ENCODE results near the gene C11orf86. TPM values are rescaled to one million over a fixed set of nuclear protein-coding genes. Genes with fewer than 3 reads are reported as not detected.

Gene C11orf86
- total and polyA plus RNA-seq, 2 donors (not counting 3 experiments of a cell fraction or from before 2014, with no cell fraction given) = not detected

DNA sequence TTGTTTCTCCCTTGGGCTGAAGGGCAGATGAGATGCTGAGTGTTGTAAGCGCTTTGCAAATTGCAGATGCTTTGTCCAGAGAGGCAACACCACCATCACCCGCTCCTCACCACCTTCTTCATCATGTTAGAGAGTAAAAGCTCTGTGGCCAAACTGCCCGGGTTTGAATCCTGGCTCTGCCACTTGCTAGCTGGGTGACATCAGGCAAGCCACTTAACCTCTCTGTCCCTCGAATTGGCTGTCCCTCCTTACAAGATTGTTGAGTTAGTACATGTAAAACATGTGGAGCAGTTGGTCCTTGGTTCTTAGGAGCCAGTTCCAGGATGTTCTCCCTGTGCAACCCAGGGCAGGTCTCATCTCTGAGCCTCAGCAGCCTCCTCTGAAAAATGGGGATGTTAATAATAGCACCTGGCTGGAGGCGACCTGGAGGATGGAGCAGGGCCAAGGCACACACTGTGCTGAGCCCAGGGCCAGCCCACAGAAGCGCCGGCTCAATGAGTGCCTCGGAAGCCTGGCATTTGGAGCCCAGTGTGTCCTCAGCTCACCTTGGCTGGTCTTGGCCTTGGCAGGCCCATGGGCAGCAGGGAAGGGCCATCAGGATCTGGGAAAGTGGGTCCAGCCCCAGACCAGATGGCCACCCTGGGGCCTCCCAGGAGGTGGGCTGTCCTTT, 10.5 kb downstream of the C11orf86 start:
- Histone ChIP-seq H4K20me1 (replicated peaks; ENCODE audit: control insufficient read depth, extremely low read depth, insufficient read depth, low read length) (no peaks in the 10 kb centered on the region), H3K4me1 (ENCODE audit: control insufficient read depth, extremely low read depth, insufficient read depth, low read length) (peaks cover 6% of the 10 kb centered on the region), H3K36me3 (ENCODE audit: control insufficient read depth in 2 of 2, extremely low read depth in 1 of 2, insufficient read depth in 2 of 2, low read length in 2 of 2) (no peaks in the 10 kb centered on the region), H3K27ac (ENCODE audit: insufficient read depth, low read depth, low read length) (no peak overlapping the region), H3K79me2 (ENCODE audit: control insufficient read depth, insufficient read depth, low read length) (no peaks in the 10 kb centered on the region), H3K9ac (replicated peaks; ENCODE audit: extremely low read depth, insufficient read depth, low read length) (no peak overlapping the region), H3K9me3 (replicated peaks; ENCODE audit: control insufficient read depth, insufficient read depth, low read length) (no peaks in the 10 kb centered on the region), H3K4me2 (ENCODE audit: insufficient read depth, low read length) (no peak overlapping the region), H3K4me3 (replicated peaks in 1 of 3; ENCODE audit: insufficient read depth in 1 of 3, low read depth in 1 of 3, low read length in 3 of 3) (no peak overlapping the region), H3K9me1 (replicated peaks; ENCODE audit: control insufficient read depth, extremely low read depth, insufficient read depth, low read length) (no peaks in the 10 kb centered on the region), H2AFZ (ENCODE audit: low read depth, low read length) (no peak overlapping the region), H3K27me3 (ENCODE audit: control insufficient read depth in 2 of 2, insufficient read depth in 2 of 2, low read length in 2 of 2) (no peaks in the 10 kb centered on the region)
- DNase-seq (ENCODE audit: low read depth, low spot score) (no peak), FAIRE-seq (no peak)
- POLR2A ChIA-PET = no interaction called here
- CTCF ChIA-PET = interaction anchor here (0.6 to 1.5 kb wide), 3 partner anchors 9 to 65 kb away, joined by 3 to 5 read pairs (median 5); no protein-coding TSS in a partner anchor
- no TSS peak for BruUV-seq (replicated peaks)
- TF ChIP-seq POLR2A (IDR thresholded peaks at IDR 0.05; ENCODE audit: low read depth, low read length) (no peak), JUN (IDR thresholded peaks at IDR 0.05; ENCODE audit: borderline replicate concordance, insufficient read depth, insufficient read length, low read depth) (no peak), EZH2 (IDR thresholded peaks at IDR 0.05; ENCODE audit: borderline replicate concordance, low read depth, low read length, severe bottlenecking) (no peak), MYC (IDR thresholded peaks at IDR 0.05; ENCODE audit: low read depth, low read length) (no peak)
- TF ChIP-seq, protein P1, sequence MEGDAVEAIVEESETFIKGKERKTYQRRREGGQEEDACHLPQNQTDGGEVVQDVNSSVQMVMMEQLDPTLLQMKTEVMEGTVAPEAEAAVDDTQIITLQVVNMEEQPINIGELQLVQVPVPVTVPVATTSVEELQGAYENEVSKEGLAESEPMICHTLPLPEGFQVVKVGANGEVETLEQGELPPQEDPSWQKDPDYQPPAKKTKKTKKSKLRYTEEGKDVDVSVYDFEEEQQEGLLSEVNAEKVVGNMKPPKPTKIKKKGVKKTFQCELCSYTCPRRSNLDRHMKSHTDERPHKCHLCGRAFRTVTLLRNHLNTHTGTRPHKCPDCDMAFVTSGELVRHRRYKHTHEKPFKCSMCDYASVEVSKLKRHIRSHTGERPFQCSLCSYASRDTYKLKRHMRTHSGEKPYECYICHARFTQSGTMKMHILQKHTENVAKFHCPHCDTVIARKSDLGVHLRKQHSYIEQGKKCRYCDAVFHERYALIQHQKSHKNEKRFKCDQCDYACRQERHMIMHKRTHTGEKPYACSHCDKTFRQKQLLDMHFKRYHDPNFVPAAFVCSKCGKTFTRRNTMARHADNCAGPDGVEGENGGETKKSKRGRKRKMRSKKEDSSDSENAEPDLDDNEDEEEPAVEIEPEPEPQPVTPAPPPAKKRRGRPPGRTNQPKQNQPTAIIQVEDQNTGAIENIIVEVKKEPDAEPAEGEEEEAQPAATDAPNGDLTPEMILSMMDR (IDR thresholded peaks at IDR 0.05; ENCODE audit: extremely low read depth in 1 of 2, insufficient read depth in 1 of 2, low read depth in 1 of 2, low read length in 2 of 2) = no peak
- dilution Hi-C loops (cut with MboI; ENCODE audit: extremely low pct_ligation_motif_present, low sequenced_read_pairs) = no loop called here
- intact Hi-C loops (cut with micrococcal nuclease) = no loop called here

- no peaks in the 10 kb centered on the region for H4K20me1 ChIP-seq (replicated peaks; ENCODE audit: control insufficient read depth, extremely low read depth, insufficient read depth, low read length)
- no peak overlapping the region for H3K27ac ChIP-seq (ENCODE audit: insufficient read depth, low read depth, low read length)
- H3K36me3 ChIP-seq (ENCODE audit: control insufficient read depth in 2 of 2, extremely low read depth in 1 of 2, insufficient read depth in 2 of 2, low read length in 2 of 2) = no peaks in the 10 kb centered on the region
- no TSS peak for BruUV-seq (replicated peaks)
- no peak overlapping the region for H3K4me2 ChIP-seq (ENCODE audit: insufficient read depth, low read length)
- H3K9ac ChIP-seq (replicated peaks; ENCODE audit: extremely low read depth, insufficient read depth, low read length) = no peak overlapping the region
- DNase-seq (ENCODE audit: low read depth, low spot score) (no peak), FAIRE-seq (no peak)
- ChIA-PET POLR2A (no interaction called here), CTCF (interaction anchor here (0.6 to 1.2 kb wide), 2 partner anchors 10 to 43 kb away, joined by 5 read pairs; no protein-coding TSS in a partner anchor)
- dilution Hi-C loops (cut with MboI; ENCODE audit: extremely low pct_ligation_motif_present, low sequenced_read_pairs) (no loop called here), intact Hi-C loops (cut with micrococcal nuclease) (no loop called here)
- H3K27me3 ChIP-seq (ENCODE audit: control insufficient read depth in 2 of 2, insufficient read depth in 2 of 2, low read length in 2 of 2) = no peaks in the 10 kb centered on the region
- H3K79me2 ChIP-seq (ENCODE audit: control insufficient read depth, insufficient read depth, low read length) = no peaks in the 10 kb centered on the region
- no peaks in the 10 kb centered on the region for H3K9me3 ChIP-seq (replicated peaks; ENCODE audit: control insufficient read depth, insufficient read depth, low read length)
- H3K9me1 ChIP-seq (replicated peaks; ENCODE audit: control insufficient read depth, extremely low read depth, insufficient read depth, low read length) = no peaks in the 10 kb centered on the region
- H3K4me1 ChIP-seq (ENCODE audit: control insufficient read depth, extremely low read depth, insufficient read depth, low read length) = peaks cover 6% of the 10 kb centered on the region
- H3K4me3 ChIP-seq (replicated peaks in 1 of 3; ENCODE audit: insufficient read depth in 1 of 3, low read depth in 1 of 3, low read length in 3 of 3) = no peak overlapping the region
- H2AFZ ChIP-seq (ENCODE audit: low read depth, low read length) = no peak overlapping the region
- TF ChIP-seq GATA2 (IDR thresholded peaks at IDR 0.05; ENCODE audit: insufficient read depth, insufficient read length, low read depth, low read length) (no peak), POLR2A (IDR thresholded peaks at IDR 0.05; ENCODE audit: low read depth, low read length) (no peak), JUN (IDR thresholded peaks at IDR 0.05; ENCODE audit: borderline replicate concordance, insufficient read depth, insufficient read length, low read depth) (no peak), EZH2 (IDR thresholded peaks at IDR 0.05; ENCODE audit: borderline replicate concordance, low read depth, low read length, severe bottlenecking) (no peak), FOS (IDR thresholded peaks at IDR 0.05; ENCODE audit: borderline replicate concordance, insufficient read depth, low read length) (no peak), MYC (IDR thresholded peaks at IDR 0.05; ENCODE audit: low read depth, low read length) (no peak)
- TF ChIP-seq, protein P2, sequence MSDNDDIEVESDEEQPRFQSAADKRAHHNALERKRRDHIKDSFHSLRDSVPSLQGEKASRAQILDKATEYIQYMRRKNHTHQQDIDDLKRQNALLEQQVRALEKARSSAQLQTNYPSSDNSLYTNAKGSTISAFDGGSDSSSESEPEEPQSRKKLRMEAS (IDR thresholded peaks at IDR 0.05; ENCODE audit: insufficient read depth, insufficient read length) = no peak
These were observed 11.1 kb downstream of the C11orf86 start for GRCh38 chr11:66986178-66986545.
